Measurements from ENCODE around the gene CCR6.
"Not testable (repeated sequence)": the region's sequence is repeated elsewhere in the genome, so short reads cannot be mapped to it uniquely, and the experiment has no call there.

CCR6 gene

DNA sequence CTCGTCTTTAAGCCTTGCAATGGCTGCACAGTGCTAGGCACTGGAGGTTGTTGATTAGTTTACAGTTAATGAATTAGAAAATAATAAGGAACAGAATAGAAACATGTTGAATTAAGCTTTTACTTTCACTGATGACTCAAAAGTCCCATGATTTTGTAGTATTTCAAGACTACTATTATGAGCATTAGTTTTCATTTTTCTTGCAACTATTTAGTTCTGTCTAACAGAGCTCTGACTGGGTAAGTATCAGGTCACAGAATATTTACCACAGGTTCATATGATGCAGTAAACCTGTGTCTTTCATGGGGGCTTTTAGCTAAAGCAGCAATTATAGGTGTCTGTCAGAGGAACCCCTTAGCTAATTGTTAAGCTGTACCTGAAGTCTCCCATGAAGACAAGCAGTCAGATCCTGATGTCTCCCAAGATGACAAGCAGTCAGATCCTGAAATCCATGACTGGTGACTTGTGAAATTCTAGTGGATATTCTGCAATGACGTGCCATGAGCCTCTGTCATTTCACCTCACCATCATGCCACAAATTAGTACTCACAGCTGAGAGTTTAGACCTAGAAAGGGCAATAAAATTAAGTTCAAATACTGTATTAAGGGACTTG, 43.1 kb downstream of the CCR6 start:
- no peak for DNase-seq (ENCODE audit: low read depth in 2 of 3, low spot score in 2 of 3)

GRCh38 chr6:167167699-167168098, 44.8 kb downstream of the CCR6 start:
- not testable (repeated sequence) for DNase-seq (ENCODE audit: low read depth in 2 of 3, low spot score in 2 of 3)

DNA sequence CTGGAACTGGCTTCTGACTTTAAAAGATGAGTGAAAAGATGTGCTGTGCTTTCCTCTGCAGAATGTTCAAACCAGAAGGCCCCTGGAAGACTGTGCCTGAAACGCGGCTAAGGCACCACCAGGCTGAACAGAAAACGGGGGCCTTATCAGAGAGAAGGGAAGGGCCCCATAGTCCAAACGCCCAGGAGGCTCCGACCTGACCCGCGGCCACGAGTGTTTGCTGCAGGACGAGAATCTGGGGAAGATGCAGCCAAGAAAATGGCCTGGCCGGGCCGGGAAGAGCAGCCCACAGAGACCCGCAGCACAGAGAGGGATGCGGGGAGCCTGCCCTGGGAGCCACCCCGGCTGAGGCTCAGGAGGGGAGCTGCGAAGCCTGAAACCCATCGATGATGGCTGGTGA, 45.4 kb downstream of the CCR6 start:
- DNase-seq (ENCODE audit: low read depth in 2 of 3, low spot score in 2 of 3): not testable (repeated sequence)

DNA sequence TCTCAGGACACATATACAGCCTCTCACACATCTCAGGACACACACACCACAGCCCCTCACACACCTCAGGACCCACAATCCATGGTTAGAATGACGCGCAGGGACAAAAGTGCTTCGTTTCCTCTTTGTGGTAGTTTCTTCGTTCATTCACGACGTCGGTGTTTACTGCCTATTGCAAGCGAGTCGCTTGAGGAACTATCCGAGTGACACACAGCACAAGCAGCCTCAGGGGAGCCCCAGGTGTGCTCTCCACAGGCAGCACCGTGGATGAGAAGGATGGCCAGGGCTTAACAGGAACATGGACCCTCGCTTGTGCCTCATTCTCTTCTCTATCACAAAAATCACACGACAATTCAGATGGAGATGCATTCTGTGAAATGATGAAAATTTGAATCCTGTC, 47.0 kb downstream of the CCR6 start:
- not testable (repeated sequence) for DNase-seq (ENCODE audit: low read depth in 2 of 3, low spot score in 2 of 3)

- DNase-seq (ENCODE audit: low read depth in 2 of 3, low spot score in 2 of 3): not testable (repeated sequence)
Observed at GRCh38 chr6:167171300-167171699, 48.4 kb downstream of the CCR6 start.

- DNase-seq (ENCODE audit: low read depth in 2 of 3, low spot score in 2 of 3): not testable (repeated sequence)
Observed at GRCh38 chr6:167172011-167172410, 49.1 kb downstream of the CCR6 start.

GRCh38 chr6:167177271-167177670, 54.4 kb downstream of the CCR6 start:
- not testable (repeated sequence) for DNase-seq (ENCODE audit: low read depth in 2 of 3, low spot score in 2 of 3)

GRCh38 chr6:167178896-167179655, 56.2 kb downstream of the CCR6 start:
- DNase-seq (ENCODE audit: low read depth in 2 of 3, low spot score in 2 of 3): not testable (repeated sequence)

GRCh38 chr6:167180086-167180485, 57.2 kb downstream of the CCR6 start:
- DNase-seq (ENCODE audit: low read depth in 2 of 3, low spot score in 2 of 3): not testable (repeated sequence)

GRCh38 chr6:167181351-167181750, 58.5 kb downstream of the CCR6 start:
- DNase-seq (ENCODE audit: low read depth in 2 of 3, low spot score in 2 of 3): not testable (repeated sequence)

DNA sequence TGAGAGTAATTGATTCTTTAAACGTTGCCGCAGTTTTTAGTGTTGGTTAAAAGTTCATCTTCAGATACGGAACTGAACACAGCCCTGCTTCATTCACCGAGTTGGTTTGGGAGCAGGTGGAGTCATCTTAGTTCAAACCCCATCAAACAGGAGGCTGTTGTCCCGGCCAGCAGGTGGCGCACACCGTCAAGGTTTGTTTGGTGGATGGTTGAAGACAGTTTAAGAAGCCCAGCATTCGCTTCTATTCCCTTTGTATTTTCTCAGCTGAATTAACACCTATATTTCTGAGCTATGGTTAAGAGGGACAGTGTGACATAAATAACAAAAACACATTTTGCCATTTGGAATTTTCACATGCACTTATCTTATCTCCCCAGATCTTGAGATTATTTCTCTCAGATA, 60.0 kb downstream of the CCR6 start:
- not testable (repeated sequence) for DNase-seq (ENCODE audit: low read depth in 2 of 3, low spot score in 2 of 3)

DNA sequence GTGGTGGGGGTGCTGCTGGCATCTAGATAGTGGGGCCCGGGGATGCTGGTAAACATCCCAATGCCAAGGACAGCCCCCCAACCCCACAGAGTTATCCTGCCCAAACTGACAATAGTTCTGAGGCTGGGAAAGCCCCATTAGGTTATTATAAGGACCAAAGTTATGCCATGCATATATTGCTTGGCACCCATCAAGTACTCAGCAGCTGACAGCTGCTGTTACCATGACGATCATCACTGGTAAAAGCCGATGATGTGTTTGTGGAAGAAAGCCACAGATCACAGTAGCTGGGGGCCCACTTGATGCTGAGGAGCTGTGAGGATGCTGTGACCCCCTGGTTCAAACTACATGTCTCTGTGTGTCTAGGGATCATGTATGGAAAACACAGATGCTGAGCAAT, 62.2 kb downstream of the CCR6 start:
- not testable (repeated sequence) for DNase-seq (ENCODE audit: low read depth in 2 of 3, low spot score in 2 of 3)

DNA sequence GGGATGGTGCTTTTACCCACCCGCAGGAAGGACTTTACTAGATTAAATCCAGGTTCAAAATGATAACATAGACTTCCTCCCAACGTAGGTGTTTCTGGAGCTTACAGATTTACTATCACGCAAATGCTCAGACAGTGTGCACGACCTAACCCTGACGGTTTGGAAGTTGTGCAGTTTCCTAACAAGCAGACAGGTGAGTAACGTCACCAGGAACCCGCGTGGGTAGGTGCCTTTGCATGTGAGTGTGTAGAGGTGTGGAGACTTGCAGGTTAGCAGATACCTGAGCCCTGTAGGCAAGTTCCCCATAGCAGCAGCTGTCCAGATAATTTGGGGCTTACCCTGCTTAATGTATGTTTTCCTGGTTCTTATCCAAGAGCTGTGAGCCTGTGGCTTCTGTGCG, 64.4 kb downstream of the CCR6 start:
- DNase-seq (ENCODE audit: low read depth in 2 of 3, low spot score in 2 of 3): not testable (repeated sequence)
